ENCODE measurements around the gene PAX3. TPM values are rescaled to one million over a fixed set of nuclear protein-coding genes. Genes with fewer than 3 reads are reported as not detected.

PAX3 gene
- polyA plus RNA-seq, 1 experiment: not detected

DNA sequence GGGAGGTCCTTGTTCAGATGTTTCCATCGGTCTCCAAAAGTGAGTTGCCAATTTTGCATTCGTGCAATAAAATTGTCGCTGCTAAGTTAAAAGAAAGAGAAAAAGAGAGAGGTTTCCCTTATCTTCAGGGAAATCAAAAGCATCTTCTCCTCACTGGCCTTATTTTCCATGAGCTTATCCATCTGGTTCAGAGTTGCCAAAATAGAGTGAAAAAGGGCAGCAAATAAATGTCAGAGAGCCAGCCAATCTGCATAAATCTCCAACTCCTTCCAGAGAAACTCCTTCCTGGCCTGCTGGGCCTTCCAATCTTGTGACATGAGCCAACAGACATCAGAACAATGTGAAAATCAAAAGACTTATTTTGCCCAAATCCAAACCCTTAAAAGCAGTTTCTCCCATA, 28.4 kb downstream of the PAX3 start:
- H3K27me3 ChIP-seq (ENCODE audit: control insufficient read depth, insufficient read depth, low read length): no peaks in the 10 kb centered on the region

DNA sequence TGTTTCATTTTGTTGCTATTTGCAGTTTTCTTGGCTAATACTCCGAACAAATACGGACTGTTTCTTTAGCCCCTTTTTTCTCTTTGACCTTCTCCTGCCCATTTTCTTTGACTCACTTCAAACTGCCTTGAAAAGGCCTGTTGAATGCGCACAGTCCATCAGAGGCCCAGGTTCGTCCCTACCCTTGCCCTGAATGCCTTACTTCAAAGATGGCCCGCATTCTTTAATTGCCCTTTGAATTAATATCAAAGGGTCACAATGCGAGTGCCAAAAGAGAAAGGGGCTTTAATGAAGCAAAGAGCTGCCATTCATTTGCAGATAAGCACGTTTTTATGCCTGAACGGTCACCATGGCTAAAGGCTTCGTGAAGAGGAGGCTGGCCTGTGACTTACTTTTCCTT, 29.7 kb downstream of the PAX3 start:
- Histone ChIP-seq H3K9me3 (ENCODE audit: control insufficient read depth, insufficient read depth, low read length) (no peaks in the 10 kb centered on the region), H3K27me3 (ENCODE audit: control insufficient read depth, insufficient read depth, low read length) (no peaks in the 10 kb centered on the region), H3K27ac (ENCODE audit: low read depth, low read length) (no peak overlapping the region), H3K4me3 (ENCODE audit: low read depth, low read length) (no peak overlapping the region)
- no peak for DNase-seq (ENCODE audit: low read depth, low spot score)
- ChIA-PET CTCF (no interaction called here), POLR2A (no interaction called here)
- TF ChIP-seq, protein P1, sequence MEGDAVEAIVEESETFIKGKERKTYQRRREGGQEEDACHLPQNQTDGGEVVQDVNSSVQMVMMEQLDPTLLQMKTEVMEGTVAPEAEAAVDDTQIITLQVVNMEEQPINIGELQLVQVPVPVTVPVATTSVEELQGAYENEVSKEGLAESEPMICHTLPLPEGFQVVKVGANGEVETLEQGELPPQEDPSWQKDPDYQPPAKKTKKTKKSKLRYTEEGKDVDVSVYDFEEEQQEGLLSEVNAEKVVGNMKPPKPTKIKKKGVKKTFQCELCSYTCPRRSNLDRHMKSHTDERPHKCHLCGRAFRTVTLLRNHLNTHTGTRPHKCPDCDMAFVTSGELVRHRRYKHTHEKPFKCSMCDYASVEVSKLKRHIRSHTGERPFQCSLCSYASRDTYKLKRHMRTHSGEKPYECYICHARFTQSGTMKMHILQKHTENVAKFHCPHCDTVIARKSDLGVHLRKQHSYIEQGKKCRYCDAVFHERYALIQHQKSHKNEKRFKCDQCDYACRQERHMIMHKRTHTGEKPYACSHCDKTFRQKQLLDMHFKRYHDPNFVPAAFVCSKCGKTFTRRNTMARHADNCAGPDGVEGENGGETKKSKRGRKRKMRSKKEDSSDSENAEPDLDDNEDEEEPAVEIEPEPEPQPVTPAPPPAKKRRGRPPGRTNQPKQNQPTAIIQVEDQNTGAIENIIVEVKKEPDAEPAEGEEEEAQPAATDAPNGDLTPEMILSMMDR (IDR thresholded peaks at IDR 0.05; ENCODE audit: low read depth, low read length): no peak

More for the DNA sequence above, 28.4 kb downstream of the PAX3 start:
- DNase-seq (ENCODE audit: low read depth, low spot score): no peak
- TF ChIP-seq, protein P1 (IDR thresholded peaks at IDR 0.05; ENCODE audit: low read depth, low read length): no peak
- H3K9me3 ChIP-seq (ENCODE audit: control insufficient read depth, insufficient read depth, low read length): no peaks in the 10 kb centered on the region
- ChIA-PET POLR2A (no interaction called here), CTCF (no interaction called here)
- H3K4me3 ChIP-seq (ENCODE audit: low read depth, low read length): no peak overlapping the region
- no peak overlapping the region for H3K27ac ChIP-seq (ENCODE audit: low read depth, low read length)

DNA sequence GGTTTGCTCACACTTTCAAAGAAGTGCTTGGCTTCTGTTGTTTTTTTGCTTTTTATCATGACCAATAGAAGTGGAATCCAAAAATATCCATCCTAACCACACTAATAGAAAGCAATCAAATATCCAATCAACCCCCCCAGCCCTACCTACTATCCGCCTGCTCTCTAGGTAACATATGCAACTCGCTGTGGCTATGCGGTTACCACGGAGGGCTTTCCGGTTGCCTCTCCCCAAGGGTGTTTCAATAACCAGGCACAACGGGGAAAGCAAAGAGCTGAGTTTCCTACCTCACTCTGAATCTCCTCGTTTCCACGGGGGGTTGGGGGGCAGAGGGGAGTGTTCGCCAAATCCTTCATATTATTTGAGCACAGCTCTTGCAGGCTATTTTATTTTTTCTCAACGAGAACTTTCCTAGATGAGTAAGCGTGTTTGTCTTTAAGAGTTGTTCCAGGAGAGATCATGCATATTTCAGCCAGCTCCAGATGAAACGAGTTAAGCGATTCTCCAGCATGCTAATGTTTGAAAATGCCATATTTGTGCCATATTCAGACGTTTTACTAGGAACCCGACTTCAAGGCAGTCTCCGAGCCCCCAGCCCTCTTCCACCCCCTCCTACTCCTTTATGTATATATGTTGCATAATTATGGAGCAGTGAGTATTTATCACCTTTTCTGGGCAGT, 30.3 kb downstream of the PAX3 start:
- Histone ChIP-seq H3K4me3 (ENCODE audit: low read depth, low read length) (no peak overlapping the region), H3K27me3 (ENCODE audit: control insufficient read depth, insufficient read depth, low read length) (no peaks in the 10 kb centered on the region), H3K9me3 (ENCODE audit: control insufficient read depth, insufficient read depth, low read length) (no peaks in the 10 kb centered on the region), H3K27ac (ENCODE audit: low read depth, low read length) (no peak overlapping the region)
- ChIA-PET POLR2A (no interaction called here), CTCF (no interaction called here)
- DNase-seq (ENCODE audit: low read depth, low spot score): no peak
- TF ChIP-seq, protein P1 (IDR thresholded peaks at IDR 0.05; ENCODE audit: low read depth, low read length): no peak

DNA sequence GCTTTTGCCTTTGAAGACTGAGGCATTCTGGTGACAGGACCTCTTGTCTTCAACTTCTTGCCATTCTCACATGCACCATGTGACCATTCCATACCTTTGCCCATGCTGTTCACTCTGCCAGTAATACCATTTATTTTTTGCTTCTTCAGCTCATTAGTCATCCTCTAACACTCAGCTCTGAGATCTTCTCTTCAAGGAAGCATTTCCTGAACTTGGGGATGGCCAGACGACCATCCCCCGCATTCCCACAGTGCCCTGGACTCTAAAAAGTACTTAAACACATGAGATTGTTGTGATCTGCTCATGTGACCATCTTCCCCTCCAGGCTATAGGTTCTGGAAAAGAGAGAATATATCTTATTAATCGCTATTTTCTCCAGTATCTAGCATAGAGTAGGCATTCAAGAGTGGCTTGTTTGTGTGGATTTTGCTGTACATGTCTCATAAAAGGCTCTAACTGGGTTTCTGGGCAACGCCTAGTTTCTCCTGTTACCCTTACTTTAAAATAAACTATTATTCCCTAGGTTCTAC, 33.9 kb downstream of the PAX3 start:
- no peaks in the 10 kb centered on the region for H3K9me3 ChIP-seq (ENCODE audit: control insufficient read depth, insufficient read depth, low read length)
- TF ChIP-seq, protein P1 (IDR thresholded peaks at IDR 0.05; ENCODE audit: low read depth, low read length): no peak
- H3K27ac ChIP-seq (ENCODE audit: low read depth, low read length): no peak overlapping the region
- no peak for DNase-seq (ENCODE audit: low read depth, low spot score)
- H3K27me3 ChIP-seq (ENCODE audit: control insufficient read depth, insufficient read depth, low read length): no peaks in the 10 kb centered on the region
- ChIA-PET POLR2A (no interaction called here), CTCF (no interaction called here)
- no peak overlapping the region for H3K4me3 ChIP-seq (ENCODE audit: low read depth, low read length)

DNA sequence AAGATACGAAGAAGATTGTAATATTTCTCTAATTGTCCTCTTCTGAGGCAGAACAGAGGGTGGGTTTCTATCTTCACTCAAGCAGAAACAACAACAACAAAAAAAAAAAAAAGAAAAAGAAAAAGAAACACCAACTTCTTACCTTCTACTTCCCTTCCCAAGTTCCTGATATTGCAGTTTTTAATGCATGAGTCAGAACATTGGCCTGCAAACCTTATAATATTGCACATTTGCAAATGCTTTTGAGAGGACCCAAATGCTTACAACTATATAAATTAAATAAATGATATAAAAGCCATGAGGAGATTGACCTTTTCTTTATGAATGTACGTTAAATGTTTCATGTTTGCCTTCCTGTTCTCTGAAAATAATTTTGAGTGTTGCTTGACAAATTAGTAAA, 37.3 kb downstream of the PAX3 start:
- ChIA-PET POLR2A (no interaction called here), CTCF (interaction anchor here (0.6 kb wide), 1 partner anchor 16 kb away, joined by 3 read pairs; no protein-coding TSS in a partner anchor)
- no peaks in the 10 kb centered on the region for H3K9me3 ChIP-seq (ENCODE audit: control insufficient read depth, insufficient read depth, low read length)
- no peak for DNase-seq (ENCODE audit: low read depth, low spot score)
- H3K4me3 ChIP-seq (ENCODE audit: low read depth, low read length): no peak overlapping the region
- TF ChIP-seq, protein P1 (IDR thresholded peaks at IDR 0.05; ENCODE audit: low read depth, low read length): no peak
- H3K27ac ChIP-seq (ENCODE audit: low read depth, low read length): no peak overlapping the region
- no peaks in the 10 kb centered on the region for H3K27me3 ChIP-seq (ENCODE audit: control insufficient read depth, insufficient read depth, low read length)
